Naive thymus-derived CD8-positive, alpha-beta T cell (primary cell): Measurements from ENCODE around the gene LRRC4. TPM values are rescaled to one million over a fixed set of nuclear protein-coding genes. Genes with fewer than 3 reads are reported as not detected.

Experiments
- ATAC-seq, 2 donors: fragments of 150-1000 bp; cut with Tn5 transposase in 1 of 2; sonication (Bioruptor Pico), chemical (Tn5 transposase) in 1 of 2; 1 replicate in 1 of 2; 2 replicates in 1 of 2; pipeline ENCODE4 v1.10.0; 2021; ENCODE audit warnings: mild to moderate bottlenecking in 2 of 2, moderate library complexity in 2 of 2
- POLR2A ChIA-PET: fragments of 350-600 bp; sonication (Branson Sonifier 250); formaldehyde crosslinking; loops from one replicate; lab custom pipeline; 2021; ENCODE audit warnings: antibody characterized with exemption; lab: Charles Lee
- DNase-seq, 10 donors: peaks; one replicate each; pipeline versions ENCODE4 v3.0.0 to v3.0.0-alpha.2; 2020 to 2022
- H3K27ac Mint-ChIP-seq, 10 donors: one replicate each; pipeline ENCODE4 v1.8.0; 2020 to 2022; ENCODE audit warnings: mild to moderate bottlenecking in 10 of 10, mixed read lengths in 10 of 10, moderate library complexity in 4 of 10, inconsistent platforms in 1 of 10
- H3K27me3 Mint-ChIP-seq, 5 donors: one replicate each; pipeline ENCODE4 v1.8.0; 2021 to 2022; ENCODE audit warnings: mixed read lengths in 5 of 5
- H3K36me3 Mint-ChIP-seq, 3 donors: one replicate each; pipeline ENCODE4 v1.8.0; 2020 to 2022; ENCODE audit warnings: mixed read lengths in 3 of 3, mild to moderate bottlenecking in 2 of 3, inconsistent platforms in 1 of 3
- H3K4me1 Mint-ChIP-seq, 4 donors: one replicate each; pipeline ENCODE4 v1.8.0; 2021 to 2022; ENCODE audit warnings: mixed read lengths in 4 of 4
- H3K4me3 Mint-ChIP-seq, 10 donors: one replicate each; pipeline ENCODE4 v1.8.0; 2020 to 2022; ENCODE audit warnings: mild to moderate bottlenecking in 10 of 10, mixed read lengths in 10 of 10, moderate library complexity in 6 of 10, inconsistent platforms in 1 of 10
- H3K9me3 Mint-ChIP-seq, 9 donors: one replicate each; pipeline ENCODE4 v1.8.0; 2020 to 2022; ENCODE audit warnings: mixed read lengths in 9 of 9, mild to moderate bottlenecking in 3 of 9, inconsistent platforms in 1 of 9, moderate library complexity in 1 of 9
- polyA plus RNA-seq, 3 donors: library from polyadenylated mRNA; unstranded; fragments of 300-500 nt; fragmentation: Illumina TruSeq; gene quantifications; one replicate each; pipeline ENCODE4 v1.2.3, GENCODE V29; 2021
- total RNA-seq, 8 experiments: library from RNA in 2 of 8; stranded (reverse) in 2 of 8; gene quantifications; one replicate each; pipeline ENCODE4 v1.2.3 and lab custom pipeline; 2021 to 2026

LRRC4 gene
- total and polyA plus RNA-seq, 5 experiments from 2014 or later, result 0.15 to 0.22 TPM; not detected in 3

GRCh38 chr7:128036226-128036940 is 5.1 kb upstream of the LRRC4 start:
- Mint-ChIP-seq H3K27ac (no peak overlapping the region), H3K36me3 (no peaks in the 10 kb centered on the region), H3K4me3 (no peak overlapping the region), H3K9me3 (no peaks in the 10 kb centered on the region), H3K4me1 (peaks cover 5 to 13% (median 10%) of the 10 kb centered on the region in 4 donors), H3K27me3 (peaks cover 0 to 1% (median 0%) of the 10 kb centered on the region in 5 donors)
- POLR2A ChIA-PET, result no interaction called here
- DNase-seq (no peak), ATAC-seq (no peak)

GRCh38 chr7:128035712-128036111 is 4.5 kb upstream of the LRRC4 start:
- no peak for DNase-seq
- Mint-ChIP-seq H3K4me3 (no peak overlapping the region), H3K27ac (peak overlapping the region in 1 of 10 donors; percentile 3), H3K36me3 (no peaks in the 10 kb centered on the region), H3K9me3 (no peaks in the 10 kb centered on the region), H3K4me1 (peaks cover 3 to 13% (median 11%) of the 10 kb centered on the region in 4 donors), H3K27me3 (peaks cover 0 to 1% (median 0%) of the 10 kb centered on the region in 5 donors)
- POLR2A ChIA-PET, result no interaction called here
- no peak for ATAC-seq

GRCh38 chr7:128034825-128035224 is 3.6 kb upstream of the LRRC4 start:
- Mint-ChIP-seq H3K27ac (no peak overlapping the region), H3K4me3 (no peak overlapping the region), H3K27me3 (peaks cover 0 to 2% (median 0%) of the 10 kb centered on the region in 5 donors), H3K4me1 (peaks cover 8 to 16% (median 13%) of the 10 kb centered on the region in 4 donors), H3K9me3 (no peaks in the 10 kb centered on the region), H3K36me3 (no peaks in the 10 kb centered on the region)
- no peak for DNase-seq
- POLR2A ChIA-PET, result no interaction called here
- no peak for ATAC-seq

- DNase-seq (no peak), ATAC-seq (no peak)
- POLR2A ChIA-PET, result interaction anchor here (0.6 kb wide), 1 partner anchor 18 kb away, joined by 3 read pairs; no protein-coding TSS in a partner anchor
- peak overlapping the region in 1 of 10 donors; percentile 40 for H3K27ac Mint-ChIP-seq
- H3K27me3 Mint-ChIP-seq, result peaks cover 0 to 7% (median 0%) of the 10 kb centered on the region in 5 donors
- H3K4me1 Mint-ChIP-seq, result peaks cover 6 to 22% (median 14%) of the 10 kb centered on the region in 4 donors
- H3K9me3 Mint-ChIP-seq, result peaks cover 0 to 2% (median 0%) of the 10 kb centered on the region in 9 donors
- H3K4me3 Mint-ChIP-seq, result peak overlapping the region; percentile 30 to 88 (median 65)
- H3K36me3 Mint-ChIP-seq, result peaks cover 6 to 9% (median 9%) of the 10 kb centered on the region in 3 donors
Measured at GRCh38 chr7:128033246-128033645, 2.0 kb upstream of the LRRC4 start.

- peaks cover 6 to 9% (median 9%) of the 10 kb centered on the region in 3 donors for H3K36me3 Mint-ChIP-seq
- H3K4me3 Mint-ChIP-seq, result peak overlapping the region in 9 of 10 donors; percentile 49 to 88 (median 70)
- POLR2A ChIA-PET, result interaction anchor here (0.6 kb wide), 2 partner anchors 17 to 397 kb away, joined by 3 to 6 read pairs; no protein-coding TSS in a partner anchor
- peak in 4 of 10 donors; percentile 14 to 20 (median 18) for DNase-seq
- H3K4me1 Mint-ChIP-seq, result peaks cover 8 to 27% (median 15%) of the 10 kb centered on the region in 4 donors
- H3K27ac Mint-ChIP-seq, result no peak overlapping the region
- peaks cover 0 to 2% (median 0%) of the 10 kb centered on the region in 9 donors for H3K9me3 Mint-ChIP-seq
- peak; percentile 15 to 38 for ATAC-seq
- peaks cover 0 to 7% (median 0%) of the 10 kb centered on the region in 5 donors for H3K27me3 Mint-ChIP-seq
Measured at GRCh38 chr7:128032605-128033235, 1.5 kb upstream of the LRRC4 start.

- ATAC-seq (peak; percentile 91 to 94), DNase-seq (peak; percentile 32 to 70 (median 47))
- Mint-ChIP-seq H3K9me3 (peaks cover 0 to 2% (median 0%) of the 10 kb centered on the region in 9 donors), H3K4me3 (peak overlapping the region; percentile 77 to 95 (median 92)), H3K27ac (peak overlapping the region in 5 of 10 donors; percentile 17 to 87 (median 48)), H3K36me3 (peaks cover 6 to 9% (median 9%) of the 10 kb centered on the region in 3 donors), H3K27me3 (peaks cover 0 to 7% (median 0%) of the 10 kb centered on the region in 5 donors), H3K4me1 (peaks cover 15 to 30% (median 19%) of the 10 kb centered on the region in 4 donors)
- POLR2A ChIA-PET, result interaction anchor here (0.6 kb wide), 1 partner anchor 397 kb away, joined by 6 read pairs; no protein-coding TSS in a partner anchor
Measured at GRCh38 chr7:128031901-128032604, 816 bp upstream of the LRRC4 start.

GRCh38 chr7:128030263-128030653 is 979 bp downstream of the LRRC4 start:
- DNase-seq, result no peak
- no peak for ATAC-seq
- Mint-ChIP-seq H3K4me1 (peaks cover 14 to 33% (median 23%) of the 10 kb centered on the region in 4 donors), H3K9me3 (peaks cover 0 to 2% (median 0%) of the 10 kb centered on the region in 9 donors), H3K36me3 (peaks cover 6 to 9% (median 9%) of the 10 kb centered on the region in 3 donors), H3K27me3 (peaks cover 0 to 7% (median 0%) of the 10 kb centered on the region in 5 donors), H3K4me3 (peak overlapping the region; percentile 46 to 85 (median 68)), H3K27ac (no peak overlapping the region)
- POLR2A ChIA-PET, result interaction anchor here (1.3 kb wide), 1 partner anchor 74 kb away, joined by 3 read pairs; no protein-coding TSS in a partner anchor

- Mint-ChIP-seq H3K4me1 (peaks cover 14 to 33% (median 23%) of the 10 kb centered on the region in 4 donors), H3K27me3 (peaks cover 0 to 7% (median 0%) of the 10 kb centered on the region in 5 donors), H3K9me3 (peaks cover 0 to 2% (median 0%) of the 10 kb centered on the region in 9 donors), H3K36me3 (peaks cover 6 to 9% (median 9%) of the 10 kb centered on the region in 3 donors), H3K27ac (no peak overlapping the region), H3K4me3 (peak overlapping the region; percentile 2 to 80 (median 63))
- ATAC-seq (no peak), DNase-seq (no peak)
- POLR2A ChIA-PET, result no interaction called here
Measured at GRCh38 chr7:128029405-128029995, 1.7 kb downstream of the LRRC4 start.

- H3K4me3 Mint-ChIP-seq, result peak overlapping the region in 1 of 10 donors; percentile 50
- H3K9me3 Mint-ChIP-seq, result peaks cover 0 to 2% (median 0%) of the 10 kb centered on the region in 9 donors
- POLR2A ChIA-PET, result no interaction called here
- H3K27ac Mint-ChIP-seq, result no peak overlapping the region
- ATAC-seq, result no peak
- H3K36me3 Mint-ChIP-seq, result peaks cover 6 to 15% (median 9%) of the 10 kb centered on the region in 3 donors
- DNase-seq, result no peak
- peaks cover 16 to 29% (median 21%) of the 10 kb centered on the region in 4 donors for H3K4me1 Mint-ChIP-seq
- peaks cover 0 to 7% (median 0%) of the 10 kb centered on the region in 5 donors for H3K27me3 Mint-ChIP-seq
Measured at GRCh38 chr7:128027485-128027980, 3.7 kb downstream of the LRRC4 start.

GRCh38 chr7:128026551-128026950 is 4.7 kb downstream of the LRRC4 start:
- Mint-ChIP-seq H3K4me1 (peaks cover 10 to 32% (median 19%) of the 10 kb centered on the region in 4 donors), H3K27me3 (peaks cover 0 to 7% (median 0%) of the 10 kb centered on the region in 5 donors), H3K4me3 (no peak overlapping the region), H3K27ac (peak overlapping the region in 1 of 10 donors; percentile 41), H3K36me3 (peaks cover 6 to 19% (median 9%) of the 10 kb centered on the region in 3 donors), H3K9me3 (peaks cover 0 to 2% (median 0%) of the 10 kb centered on the region in 9 donors)
- POLR2A ChIA-PET, result no interaction called here
- ATAC-seq (no peak), DNase-seq (no peak)

GRCh38 chr7:128025819-128026218 is 5.4 kb downstream of the LRRC4 start:
- DNase-seq (no peak), ATAC-seq (no peak)
- Mint-ChIP-seq H3K4me1 (peaks cover 10 to 33% (median 19%) of the 10 kb centered on the region in 4 donors), H3K27ac (no peak overlapping the region), H3K27me3 (peaks cover 0 to 7% (median 0%) of the 10 kb centered on the region in 5 donors), H3K36me3 (peaks cover 6 to 23% (median 11%) of the 10 kb centered on the region in 3 donors), H3K9me3 (peaks cover 0 to 2% (median 0%) of the 10 kb centered on the region in 9 donors), H3K4me3 (no peak overlapping the region)
- POLR2A ChIA-PET, result no interaction called here
